Measurements from ENCODE around the gene ZNF195. TPM values are rescaled to one million over a fixed set of nuclear protein-coding genes. Genes with fewer than 3 reads are reported as not detected.
"Not testable (repeated sequence)": the region's sequence is repeated elsewhere in the genome, so short reads cannot be mapped to it uniquely, and the experiment has no call there.

Gene ZNF195
- total and polyA plus RNA-seq, 2 donors (not counting 1 experiment from before 2014, with no cell fraction given) = 11.3 to 16.8 TPM

DNA sequence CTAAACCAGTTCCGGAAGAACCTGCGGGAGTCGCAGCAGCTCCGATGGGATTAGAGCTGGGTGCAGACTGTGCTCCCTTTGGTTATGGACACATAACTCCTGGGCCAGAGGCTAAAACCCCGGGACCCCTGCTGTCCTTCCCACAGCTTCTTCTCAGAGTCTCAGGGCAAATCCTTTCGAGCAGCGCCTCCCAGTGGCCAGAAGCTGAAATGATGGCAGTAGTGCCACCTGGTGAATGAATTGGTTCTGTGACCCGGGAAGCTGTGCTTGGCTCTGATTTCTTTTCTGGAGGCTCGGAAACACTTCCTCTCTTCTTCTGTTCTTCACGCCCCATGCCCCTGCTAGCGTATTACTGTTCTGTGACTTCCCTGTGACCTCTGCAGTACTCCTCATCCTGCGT is 29.8 kb upstream of the ZNF195 start:
- H3K4me3 ChIP-seq (replicated peaks in 1 of 4; ENCODE audit: control extremely low read depth in 1 of 4, insufficient read depth in 1 of 4, low read depth in 3 of 4, low read length in 4 of 4); H3K27ac ChIP-seq (ENCODE audit: insufficient read depth, low read length); H2AFZ ChIP-seq (ENCODE audit: low read length); H3K4me1 ChIP-seq (ENCODE audit: control insufficient read depth, extremely low read depth, insufficient read depth, low read length); H3K27me3 ChIP-seq (ENCODE audit: control insufficient read depth, insufficient read depth, low read length); H3K9me3 ChIP-seq (ENCODE audit: control insufficient read depth, insufficient read depth, low read depth, low read length); H3K4me2 ChIP-seq (ENCODE audit: extremely low read depth, insufficient read depth, low read length); H4K20me1 ChIP-seq (ENCODE audit: control insufficient read depth, extremely low read depth, insufficient read depth, low read length); H3K9ac ChIP-seq (ENCODE audit: insufficient read depth, low read length); H3K36me3 ChIP-seq (ENCODE audit: control insufficient read depth, insufficient read depth, low read length); H3K79me2 ChIP-seq (ENCODE audit: control insufficient read depth, insufficient read depth, low read length): not testable (repeated sequence)
- TF ChIP-seq CTCF (conservative IDR thresholded peaks at IDR 0.05 in 1 of 2, IDR thresholded peaks at IDR 0.05 in 1 of 2; ENCODE audit: low read depth in 1 of 2, low read length in 2 of 2) = peak; percentile 69 to 75
- DNase-seq (ENCODE audit: low read depth in 2 of 2) = peak; percentile 35 to 65

DNA sequence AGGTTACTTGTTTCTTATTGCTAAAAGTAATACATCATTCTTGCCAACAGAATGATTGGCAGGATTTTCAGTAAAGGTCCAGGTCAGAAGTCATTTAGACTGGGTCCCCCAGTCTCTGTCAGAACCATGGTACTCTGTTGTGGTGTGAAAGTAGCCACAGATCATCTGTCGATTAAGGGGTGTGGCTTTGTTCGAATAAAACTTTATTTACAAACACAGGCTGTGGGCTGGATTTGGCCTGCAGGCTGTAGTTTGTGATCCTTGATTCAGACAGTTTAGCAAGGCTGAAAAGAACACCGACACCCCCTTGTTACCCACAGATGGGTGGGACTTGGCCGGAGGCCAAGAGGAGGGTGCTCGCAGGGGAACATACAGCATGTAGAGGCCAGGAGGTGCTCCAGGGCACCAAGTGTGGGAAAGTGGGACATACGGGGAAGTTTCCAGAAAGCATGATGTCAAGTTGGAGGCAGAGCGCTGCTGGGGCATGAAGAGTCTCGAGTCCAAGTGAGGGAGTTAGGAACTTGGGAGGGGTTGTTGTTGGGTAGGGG is 29.2 kb upstream of the ZNF195 start:
- H3K4me2 ChIP-seq (ENCODE audit: extremely low read depth, insufficient read depth, low read length); H4K20me1 ChIP-seq (ENCODE audit: control insufficient read depth, extremely low read depth, insufficient read depth, low read length): not testable (repeated sequence)

DNA sequence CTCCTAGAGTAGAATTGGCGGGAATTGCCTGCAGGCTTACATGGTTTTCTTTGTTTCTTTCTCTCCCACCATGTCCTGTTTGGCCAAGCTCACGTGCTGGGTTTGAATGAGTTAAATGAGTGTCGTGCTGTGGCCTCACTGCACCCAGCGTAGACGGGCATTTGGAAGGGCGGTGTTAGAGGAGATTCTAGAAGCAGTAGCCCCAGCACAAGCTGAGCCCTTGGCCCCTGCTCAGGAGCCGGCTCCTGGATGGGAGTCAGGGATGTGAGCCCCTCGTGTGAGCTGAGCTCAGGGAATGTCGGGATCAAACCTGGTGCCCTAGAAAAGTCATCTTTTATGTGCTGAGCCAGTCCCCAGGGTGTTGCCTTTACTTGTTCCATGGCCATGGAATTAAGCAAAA is 28.0 kb upstream of the ZNF195 start:
- H3K9me3 ChIP-seq (ENCODE audit: control insufficient read depth, insufficient read depth, low read depth, low read length) = not testable (repeated sequence)

More for the DNA sequence above, 29.2 kb upstream of the ZNF195 start:
- DNase-seq (ENCODE audit: low read depth in 2 of 2); H3K36me3 ChIP-seq (ENCODE audit: control insufficient read depth, insufficient read depth, low read length); H3K4me3 ChIP-seq (replicated peaks in 1 of 4; ENCODE audit: control extremely low read depth in 1 of 4, insufficient read depth in 1 of 4, low read depth in 3 of 4, low read length in 4 of 4); H3K9me3 ChIP-seq (ENCODE audit: control insufficient read depth, insufficient read depth, low read depth, low read length); H3K79me2 ChIP-seq (ENCODE audit: control insufficient read depth, insufficient read depth, low read length); H3K4me1 ChIP-seq (ENCODE audit: control insufficient read depth, extremely low read depth, insufficient read depth, low read length); H3K9ac ChIP-seq (ENCODE audit: insufficient read depth, low read length); H2AFZ ChIP-seq (ENCODE audit: low read length); H3K27ac ChIP-seq (ENCODE audit: insufficient read depth, low read length); H3K27me3 ChIP-seq (ENCODE audit: control insufficient read depth, insufficient read depth, low read length): not testable (repeated sequence)

DNA sequence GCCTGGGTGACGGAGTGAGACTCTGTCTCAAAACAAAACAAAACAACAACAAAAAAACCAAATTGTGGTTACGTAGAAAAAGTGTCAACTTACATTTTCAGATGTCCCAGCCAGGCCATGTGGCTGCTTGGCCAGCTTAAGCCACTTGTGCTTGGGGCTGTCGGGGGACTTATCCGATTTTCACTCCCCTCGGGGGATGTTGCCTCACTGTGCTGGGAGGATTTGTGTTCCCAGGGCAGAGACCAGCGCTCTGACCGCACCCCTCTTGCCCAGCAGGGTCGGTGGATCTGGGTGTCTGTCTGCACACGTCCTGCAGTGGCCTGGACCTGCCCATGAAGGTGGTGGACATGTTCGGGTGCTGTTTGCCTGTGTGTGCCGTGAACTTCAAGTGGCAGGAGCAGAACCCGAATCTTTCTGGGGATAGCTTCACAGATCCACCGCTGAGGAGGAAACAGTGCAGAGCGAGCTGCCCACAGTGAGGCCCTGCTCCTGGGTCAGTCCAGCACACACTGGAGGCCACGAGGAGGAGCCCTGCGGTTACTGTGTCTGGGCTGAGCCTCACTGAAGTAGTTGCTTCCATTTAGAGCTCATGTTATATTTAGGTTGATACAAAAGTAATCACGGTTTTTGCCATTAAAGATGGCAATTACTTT is 27.4 kb upstream of the ZNF195 start:
- not testable (repeated sequence) for H3K4me1 ChIP-seq (ENCODE audit: control insufficient read depth, extremely low read depth, insufficient read depth, low read length); H3K9me3 ChIP-seq (ENCODE audit: control insufficient read depth, insufficient read depth, low read depth, low read length); H4K20me1 ChIP-seq (ENCODE audit: control insufficient read depth, extremely low read depth, insufficient read depth, low read length); H3K9ac ChIP-seq (ENCODE audit: insufficient read depth, low read length); H3K4me3 ChIP-seq (replicated peaks in 1 of 4; ENCODE audit: control extremely low read depth in 1 of 4, insufficient read depth in 1 of 4, low read depth in 3 of 4, low read length in 4 of 4); DNase-seq (ENCODE audit: low read depth in 2 of 2); H3K27me3 ChIP-seq (ENCODE audit: control insufficient read depth, insufficient read depth, low read length); H2AFZ ChIP-seq (ENCODE audit: low read length); H3K4me2 ChIP-seq (ENCODE audit: extremely low read depth, insufficient read depth, low read length); H3K27ac ChIP-seq (ENCODE audit: insufficient read depth, low read length); H3K79me2 ChIP-seq (ENCODE audit: control insufficient read depth, insufficient read depth, low read length); H3K36me3 ChIP-seq (ENCODE audit: control insufficient read depth, insufficient read depth, low read length)

More for the DNA sequence above, 28.0 kb upstream of the ZNF195 start:
- not testable (repeated sequence) for H3K27ac ChIP-seq (ENCODE audit: insufficient read depth, low read length); DNase-seq (ENCODE audit: low read depth in 2 of 2); H2AFZ ChIP-seq (ENCODE audit: low read length); H3K36me3 ChIP-seq (ENCODE audit: control insufficient read depth, insufficient read depth, low read length); H3K4me2 ChIP-seq (ENCODE audit: extremely low read depth, insufficient read depth, low read length); H3K27me3 ChIP-seq (ENCODE audit: control insufficient read depth, insufficient read depth, low read length); H3K9ac ChIP-seq (ENCODE audit: insufficient read depth, low read length); H3K4me3 ChIP-seq (replicated peaks in 1 of 4; ENCODE audit: control extremely low read depth in 1 of 4, insufficient read depth in 1 of 4, low read depth in 3 of 4, low read length in 4 of 4); H3K79me2 ChIP-seq (ENCODE audit: control insufficient read depth, insufficient read depth, low read length); H4K20me1 ChIP-seq (ENCODE audit: control insufficient read depth, extremely low read depth, insufficient read depth, low read length); H3K4me1 ChIP-seq (ENCODE audit: control insufficient read depth, extremely low read depth, insufficient read depth, low read length)

DNA sequence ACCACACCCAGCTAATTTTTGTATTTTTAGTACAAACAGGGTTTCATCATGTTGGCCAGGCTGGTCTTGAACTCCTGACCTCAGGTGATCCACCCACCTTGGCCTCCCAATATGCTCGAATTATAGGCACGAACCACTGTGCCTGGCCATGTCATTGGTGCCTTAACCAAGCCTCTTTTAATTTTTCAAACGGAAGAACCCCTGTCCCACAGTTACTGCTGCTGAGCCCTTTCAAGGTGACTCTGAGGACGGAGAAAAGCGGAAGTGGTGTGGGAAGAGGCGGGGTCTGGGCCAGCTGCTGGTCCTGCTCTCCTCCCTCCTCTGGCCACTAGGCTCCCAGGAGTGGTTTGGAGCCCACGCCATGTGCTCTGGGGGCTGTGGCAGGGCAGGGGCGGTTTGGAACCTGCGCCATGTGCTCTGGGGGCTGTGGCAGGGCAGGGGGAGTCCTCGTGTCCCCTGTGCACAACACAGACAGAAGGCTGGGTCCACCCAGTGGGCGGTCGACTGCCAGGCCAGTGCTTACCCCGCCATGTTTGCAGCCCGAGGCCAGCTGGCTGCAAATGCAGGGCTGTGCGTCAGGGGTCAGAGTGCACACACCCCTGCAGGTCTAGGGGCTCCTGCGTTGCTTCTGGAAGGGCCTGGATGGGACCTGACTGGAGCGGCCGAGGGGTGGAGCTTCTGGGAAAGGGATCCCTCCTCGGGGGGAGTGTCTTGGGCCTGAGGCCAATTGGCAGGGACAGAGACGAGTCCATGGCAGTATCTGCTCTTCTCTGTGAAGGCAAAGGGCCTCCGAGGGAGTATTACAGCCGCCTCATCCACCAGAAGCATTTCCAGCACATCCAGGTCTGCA is 25.4 kb upstream of the ZNF195 start:
- H3K27ac ChIP-seq (ENCODE audit: insufficient read depth, low read length); H3K27me3 ChIP-seq (ENCODE audit: control insufficient read depth, insufficient read depth, low read length); H3K9ac ChIP-seq (ENCODE audit: insufficient read depth, low read length); H3K79me2 ChIP-seq (ENCODE audit: control insufficient read depth, insufficient read depth, low read length); H2AFZ ChIP-seq (ENCODE audit: low read length); H3K9me3 ChIP-seq (ENCODE audit: control insufficient read depth, insufficient read depth, low read depth, low read length); H3K36me3 ChIP-seq (ENCODE audit: control insufficient read depth, insufficient read depth, low read length); H3K4me3 ChIP-seq (replicated peaks in 1 of 4; ENCODE audit: control extremely low read depth in 1 of 4, insufficient read depth in 1 of 4, low read depth in 3 of 4, low read length in 4 of 4); H3K4me1 ChIP-seq (ENCODE audit: control insufficient read depth, extremely low read depth, insufficient read depth, low read length); H4K20me1 ChIP-seq (ENCODE audit: control insufficient read depth, extremely low read depth, insufficient read depth, low read length); H3K4me2 ChIP-seq (ENCODE audit: extremely low read depth, insufficient read depth, low read length): not testable (repeated sequence)
- peak in 1 of 2 donors; percentile 10 for DNase-seq (ENCODE audit: low read depth in 2 of 2)

DNA sequence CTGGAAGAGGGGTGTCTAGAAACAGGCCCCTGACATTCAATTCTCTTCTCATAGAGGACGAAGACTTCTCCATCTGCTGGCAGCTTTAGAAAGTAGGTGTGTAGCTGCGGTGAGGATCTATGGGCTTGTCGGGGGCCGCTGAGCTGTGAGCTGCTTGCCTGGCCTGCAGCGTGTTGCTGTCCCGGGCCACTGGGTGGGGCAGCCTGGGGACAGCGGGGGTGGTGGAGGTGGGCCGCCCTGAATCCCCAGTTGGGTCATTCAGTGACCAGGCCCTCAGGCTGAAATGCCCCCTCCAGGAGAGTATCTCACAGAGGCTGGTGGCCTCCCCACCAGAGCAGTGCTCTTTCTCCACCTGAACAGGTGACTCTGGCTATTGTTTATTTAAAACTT is 23.9 kb upstream of the ZNF195 start:
- not testable (repeated sequence) for H3K4me1 ChIP-seq (ENCODE audit: control insufficient read depth, extremely low read depth, insufficient read depth, low read length); H3K79me2 ChIP-seq (ENCODE audit: control insufficient read depth, insufficient read depth, low read length); H2AFZ ChIP-seq (ENCODE audit: low read length); H3K9ac ChIP-seq (ENCODE audit: insufficient read depth, low read length); H3K9me3 ChIP-seq (ENCODE audit: control insufficient read depth, insufficient read depth, low read depth, low read length); H3K36me3 ChIP-seq (ENCODE audit: control insufficient read depth, insufficient read depth, low read length); DNase-seq (ENCODE audit: low read depth in 2 of 2); H3K4me2 ChIP-seq (ENCODE audit: extremely low read depth, insufficient read depth, low read length); H3K27me3 ChIP-seq (ENCODE audit: control insufficient read depth, insufficient read depth, low read length); H3K27ac ChIP-seq (ENCODE audit: insufficient read depth, low read length); H4K20me1 ChIP-seq (ENCODE audit: control insufficient read depth, extremely low read depth, insufficient read depth, low read length); H3K4me3 ChIP-seq (replicated peaks in 1 of 4; ENCODE audit: control extremely low read depth in 1 of 4, insufficient read depth in 1 of 4, low read depth in 3 of 4, low read length in 4 of 4)

All from fibroblast of lung (primary cell).